GM21390 (cell line): ENCODE measurements around the gene SHISA6.

Experiments used
- ATAC-seq: cut with Tn5 transposase; IDR thresholded peaks from one replicate; pipeline ENCODE4 v1.9.1; 2021; ENCODE audit not compliant: unreplicated experiment

SHISA6 gene

DNA sequence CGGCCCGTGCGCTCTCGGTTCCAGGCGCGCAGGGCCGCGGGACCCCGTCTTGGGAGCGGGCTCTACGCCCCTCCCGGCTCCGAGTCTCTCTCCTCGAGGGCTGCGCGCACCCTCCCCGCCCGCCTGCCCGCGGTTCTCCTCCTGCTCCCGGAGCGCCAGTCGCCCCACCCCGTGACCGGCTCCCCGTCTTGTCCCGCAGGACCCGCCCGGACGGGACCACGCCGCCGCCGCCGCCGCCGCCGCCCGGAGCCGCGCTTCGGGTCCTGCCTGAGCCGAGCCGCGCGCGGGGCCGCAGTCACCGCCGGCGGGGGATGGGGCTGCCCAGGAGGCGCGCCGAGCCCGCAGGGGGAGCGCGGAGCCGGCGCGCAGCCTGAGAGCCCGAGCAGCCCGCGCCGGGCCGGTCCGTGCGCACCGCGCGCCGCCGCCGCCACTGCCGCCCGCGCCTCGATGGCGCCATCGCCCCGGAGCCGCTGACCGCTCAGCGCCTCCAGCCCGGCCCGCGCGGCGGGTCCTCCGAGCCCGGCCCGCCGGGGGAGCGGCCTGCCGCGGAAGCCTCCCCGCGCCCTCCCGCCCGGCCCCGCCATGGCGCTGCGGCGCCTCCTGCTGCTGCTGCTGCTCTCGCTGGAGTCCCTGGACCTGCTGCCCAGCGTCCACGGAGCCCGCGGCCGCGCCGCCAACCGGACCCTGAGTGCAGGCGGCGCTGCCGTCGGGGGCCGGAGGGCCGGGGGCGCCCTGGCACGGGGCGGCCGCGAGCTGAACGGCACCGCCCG is at the start of gene SHISA6:
TSS of gene SHISA6 (plus strand) at position 373 of the 770 bp plus-strand sequence.
- no peak for ATAC-seq

DNA sequence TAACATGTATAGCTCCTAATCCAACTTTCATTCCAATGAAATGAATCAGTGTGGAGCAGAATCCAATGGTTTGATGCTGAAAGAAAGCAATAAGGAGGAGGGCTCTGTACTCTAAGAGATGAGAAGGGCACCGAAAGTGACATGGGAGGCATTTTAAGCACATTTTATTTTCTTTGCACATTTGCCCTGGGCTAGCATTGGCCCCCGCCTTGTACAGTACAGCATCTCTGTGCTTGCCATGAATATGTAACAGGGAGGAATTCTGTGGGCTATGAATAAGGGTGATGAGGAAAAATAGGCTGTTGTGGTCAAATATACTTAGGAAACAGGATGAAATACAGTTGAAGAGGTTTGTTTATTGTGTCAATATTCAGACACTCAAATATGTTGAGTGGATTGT is 45.2 kb upstream of the SHISA6 start:
- ATAC-seq, result no peak

DNA sequence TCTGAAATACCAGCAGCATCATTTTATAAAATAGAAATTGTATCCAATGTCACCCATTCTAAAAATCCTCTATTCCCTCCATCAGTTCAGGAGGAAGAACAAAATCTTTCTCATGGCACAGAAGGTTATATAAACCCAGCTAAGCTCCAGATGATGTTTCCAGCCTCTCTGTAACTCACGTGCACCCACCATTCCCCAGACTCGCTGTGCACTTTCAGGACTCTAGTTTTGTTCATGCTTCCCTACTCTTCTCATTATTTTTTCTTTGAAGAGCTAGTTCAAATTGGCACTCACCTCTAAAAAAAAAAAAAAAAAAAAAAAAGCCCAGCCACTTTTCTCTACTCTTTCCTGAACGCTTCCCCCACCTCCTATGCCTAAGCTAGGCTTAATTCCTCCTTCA is 36.0 kb upstream of the SHISA6 start:
- no peak for ATAC-seq

GRCh38 chr17:11205659-11206058 is 35.4 kb upstream of the SHISA6 start:
- ATAC-seq, result no peak

- no peak for ATAC-seq
These were observed 31.1 kb upstream of the SHISA6 start for GRCh38 chr17:11209906-11210305.

DNA sequence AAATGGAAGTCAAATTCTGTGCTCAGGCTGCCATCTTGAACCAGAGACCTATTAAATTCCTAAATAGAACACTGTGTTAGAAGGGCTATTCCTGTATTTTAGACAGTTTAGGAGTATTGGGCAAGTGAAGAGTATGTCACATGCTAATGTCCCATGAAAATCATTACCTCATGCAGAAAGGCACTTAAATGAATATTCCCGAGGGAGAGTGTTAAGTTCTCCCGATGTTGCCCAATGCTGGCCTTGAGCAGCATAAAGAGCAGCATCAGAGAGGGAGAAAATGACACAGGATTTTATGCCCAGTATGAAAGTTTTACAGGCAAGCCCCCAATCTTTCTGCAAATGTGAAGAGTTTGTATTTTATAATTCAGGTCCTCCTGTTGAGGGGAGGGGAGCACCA is 28.2 kb upstream of the SHISA6 start:
- no peak for ATAC-seq

DNA sequence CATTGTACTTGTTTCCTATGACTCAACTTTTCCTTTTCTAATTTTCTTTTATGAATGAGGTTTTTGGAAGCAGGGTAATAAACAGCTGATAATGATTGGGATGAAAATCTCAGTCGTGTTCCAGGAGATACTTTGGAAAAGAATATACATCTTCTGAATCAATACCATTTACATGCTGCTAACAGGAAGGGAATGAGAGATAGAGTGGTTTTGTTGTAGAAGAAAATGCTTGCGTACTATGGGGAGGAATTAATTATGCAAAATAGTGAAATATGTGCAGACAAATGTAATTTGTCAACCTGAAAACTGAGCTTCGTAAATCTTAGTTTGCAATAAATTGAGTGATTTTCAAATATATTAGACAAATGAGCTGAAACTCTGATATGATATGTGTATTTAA is 24.0 kb upstream of the SHISA6 start:
- no peak for ATAC-seq

DNA sequence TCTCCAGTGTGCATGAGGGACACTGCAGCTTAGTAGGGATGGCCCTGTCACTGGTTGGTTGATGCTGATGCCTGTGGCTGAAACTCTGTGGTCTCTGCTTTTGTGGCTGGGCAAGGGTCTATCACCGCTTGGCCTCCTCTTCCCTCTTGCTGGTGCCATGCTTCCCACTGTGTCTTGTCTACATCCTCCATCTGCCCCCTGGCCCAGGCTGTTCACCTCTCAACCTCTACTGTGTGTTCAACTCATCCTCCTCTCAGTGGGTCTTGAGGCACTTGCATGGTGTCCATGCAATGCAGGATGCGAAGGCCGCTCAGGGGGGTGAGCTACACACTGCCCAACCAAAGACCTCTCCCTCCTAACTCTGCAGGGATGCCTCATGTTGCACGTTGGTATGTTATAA is 19.8 kb upstream of the SHISA6 start:
- ATAC-seq, result no peak

DNA sequence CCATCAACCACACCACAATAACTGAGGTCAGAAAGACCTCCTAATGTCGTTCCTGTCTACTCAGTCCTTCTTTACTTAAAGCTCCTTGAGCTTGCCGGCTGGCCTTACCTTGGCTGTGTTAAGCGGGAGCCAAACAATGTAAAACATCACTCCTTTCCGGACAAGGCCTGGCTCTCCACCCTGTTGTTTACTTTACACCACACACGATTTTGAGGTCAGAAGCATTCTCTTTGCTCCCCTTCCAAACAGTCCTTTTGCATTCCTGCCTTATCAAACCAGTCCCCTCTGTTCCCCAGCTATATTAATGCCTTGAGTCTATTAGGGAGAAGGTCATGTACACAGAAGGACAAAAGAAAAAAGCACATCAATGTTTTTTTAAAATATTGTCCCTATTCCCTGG is 19.3 kb upstream of the SHISA6 start:
- no peak for ATAC-seq

GRCh38 chr17:11238705-11239104 is 2.3 kb upstream of the SHISA6 start:
- no peak for ATAC-seq

GRCh38 chr17:11239379-11239970 is 1.5 kb upstream of the SHISA6 start:
- no peak for ATAC-seq

DNA sequence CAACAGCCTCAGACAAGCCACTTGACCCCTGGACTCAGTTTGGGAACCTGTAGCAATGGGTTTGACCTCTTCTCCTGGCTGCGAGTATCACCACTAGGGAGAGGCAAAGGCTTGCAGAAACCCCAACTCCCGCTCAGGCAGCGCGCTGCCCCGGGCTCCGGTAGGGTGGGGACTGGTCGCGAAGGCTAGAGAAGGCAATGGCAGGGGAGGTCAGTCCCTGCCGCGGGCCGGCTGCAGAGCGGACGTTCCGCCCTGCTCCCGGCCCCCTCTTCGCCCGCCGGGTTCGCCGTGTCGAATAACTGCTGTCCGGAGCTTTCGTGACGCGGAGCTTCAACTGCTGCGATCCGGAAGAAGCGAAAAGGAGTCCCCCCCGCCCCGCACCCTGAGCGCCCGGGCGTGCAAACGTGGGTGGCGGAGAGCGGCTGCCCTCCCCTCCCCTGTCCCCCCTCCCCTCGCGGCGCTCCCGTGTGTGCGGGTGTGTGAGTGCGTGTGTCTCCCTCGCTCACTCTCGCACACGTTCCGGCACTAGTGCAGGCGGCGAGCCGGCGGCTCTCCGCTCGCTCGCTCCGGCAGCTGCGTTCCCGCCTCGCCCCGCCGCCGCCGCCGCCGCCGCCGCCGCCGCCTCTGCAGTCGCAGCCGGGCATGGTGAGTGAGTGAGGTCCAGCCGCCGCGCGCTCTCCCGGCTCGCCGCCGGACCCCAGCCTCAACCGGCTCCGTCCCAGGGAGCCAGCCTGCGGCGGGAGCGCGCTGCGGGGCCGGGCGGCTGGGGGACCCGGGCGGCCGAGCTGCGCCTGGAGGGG is 772 bp upstream of the SHISA6 start:
- ATAC-seq, result no peak

GRCh38 chr17:11241611-11242226 is 706 bp downstream of the SHISA6 start:
- ATAC-seq, result no peak

GRCh38 chr17:11242411-11242810 is 1.4 kb downstream of the SHISA6 start:
- ATAC-seq, result no peak

DNA sequence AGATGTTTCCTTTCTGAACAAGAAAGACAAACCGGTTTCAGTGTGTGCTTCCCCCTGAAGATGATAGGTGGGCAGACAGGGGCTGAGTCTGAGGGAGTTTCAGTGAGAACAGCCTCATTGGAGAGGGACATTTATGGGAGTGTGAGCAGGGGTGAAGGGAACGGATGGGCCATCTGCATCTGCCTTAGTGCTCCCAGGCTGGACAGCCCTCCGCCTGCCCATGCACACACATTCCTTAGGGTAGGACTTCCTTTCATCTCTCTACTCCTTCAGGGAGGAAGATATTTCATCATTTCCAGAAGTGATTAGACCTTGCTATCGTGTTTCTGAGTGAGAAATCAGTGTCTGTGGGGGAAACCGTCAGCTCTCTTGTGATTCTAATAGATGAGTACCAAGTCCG is 3.8 kb downstream of the SHISA6 start:
- no peak for ATAC-seq

GRCh38 chr17:11245187-11245586 is 4.2 kb downstream of the SHISA6 start:
- ATAC-seq, result no peak

GRCh38 chr17:11245791-11246190 is 4.8 kb downstream of the SHISA6 start:
- ATAC-seq, result no peak

GRCh38 chr17:11250161-11250560 is 9.1 kb downstream of the SHISA6 start:
- ATAC-seq, result no peak

GRCh38 chr17:11251561-11252107 is 10.6 kb downstream of the SHISA6 start:
- no peak for ATAC-seq

- no peak for ATAC-seq
These were observed 11.1 kb downstream of the SHISA6 start for GRCh38 chr17:11252146-11252545.

DNA sequence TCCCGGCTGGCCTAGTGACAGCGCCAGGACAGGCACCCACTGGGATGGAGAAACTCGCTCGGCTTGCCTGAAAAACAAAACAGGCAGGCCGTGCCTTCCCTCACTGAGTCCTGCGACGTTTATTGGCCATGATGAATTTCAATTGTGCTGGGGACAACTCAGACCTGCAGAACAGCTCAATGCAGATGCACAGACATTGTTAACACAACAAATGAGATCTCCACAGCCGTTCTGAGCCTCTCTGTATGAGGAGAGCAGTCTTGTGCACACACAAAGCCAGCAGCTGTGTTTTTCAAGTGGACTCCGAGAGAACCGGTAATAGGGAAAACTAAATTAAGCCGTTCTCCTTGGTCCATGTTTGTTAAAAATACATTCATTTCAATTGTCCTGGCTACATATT is 15.9 kb downstream of the SHISA6 start:
- no peak for ATAC-seq
